Transverse colon (tissue), 4 donors: ENCODE measurements around the gene SLC26A9. TPM values are rescaled to one million over a fixed set of nuclear protein-coding genes. Genes with fewer than 3 reads are reported as not detected.

Experiments
- DNase-seq: peaks from one replicate; pipeline ENCODE4 v3.0.0-alpha.2; 2019
- H3K27ac ChIP-seq, 4 donors: fragments of 200-600 bp; sonication (generic); 2 replicates each; pipeline ENCODE4 v1.5.1; 2016 to 2018; ENCODE audit warnings: inconsistent platforms in 4 of 4
- H3K27me3 ChIP-seq: fragments of 200-600 bp; sonication (generic); 2 replicates; pipeline ENCODE4 v1.5.1; 2017; ENCODE audit warnings: inconsistent platforms
- H3K36me3 ChIP-seq, 4 donors: fragments of 200-600 bp; sonication (generic); 2 replicates each; pipeline ENCODE4 v1.5.1; 2017 to 2019; ENCODE audit warnings: inconsistent platforms in 4 of 4
- H3K4me1 ChIP-seq, 4 donors: fragments of 200-600 bp; sonication (generic); 2 replicates each; pipeline ENCODE4 v1.5.1; 2017 to 2020; ENCODE audit warnings: inconsistent platforms in 4 of 4
- H3K4me3 ChIP-seq, 4 donors: fragments of 200-600 bp; sonication (generic); 1 replicate in 1 of 4; 2 replicates in 3 of 4; pipeline versions ENCODE4 v1.5.1 to v1.6.1; 2017 to 2019; ENCODE audit warnings: inconsistent platforms in 4 of 4
- H3K9me3 ChIP-seq, 2 donors: fragments of 200-600 bp; sonication (generic); 2 replicates each; pipeline ENCODE4 v1.5.1; 2017 to 2019; ENCODE audit warnings: inconsistent platforms in 2 of 2
- CTCF ChIP-seq, 5 experiments: fragments of 200-600 bp in 3 of 5; fragments of 450-650 bp in 2 of 5; sonication (generic) in 3 of 5; IDR thresholded peaks; 1 replicate in 2 of 5; 2 replicates in 3 of 5; pipeline ENCODE4 v1.5.1; 2016 to 2017; ENCODE audit warnings: antibody characterized with exemption in 5 of 5, inconsistent platforms in 3 of 5, mild to moderate bottlenecking in 2 of 5, moderate library complexity in 1 of 5
- EP300 ChIP-seq: sonication (generic); formaldehyde crosslinking; IDR thresholded peaks from one replicate; pipeline ENCODE4 v1.6.1; 2017; ENCODE audit warnings: antibody characterized with exemption, low read depth
- POLR2A ChIP-seq: fragments of 450-650 bp; IDR thresholded peaks from one replicate; pipeline ENCODE4 v1.6.1; 2016; ENCODE audit warnings: antibody characterized with exemption, mild to moderate bottlenecking, moderate library complexity
- POLR2AphosphoS5 ChIP-seq, 3 donors: sonication (generic); formaldehyde crosslinking; IDR thresholded peaks; one replicate each; pipeline ENCODE4 v1.6.1; 2016; ENCODE audit warnings: antibody characterized with exemption in 3 of 3
- WGBS, 2 donors: methylation state at CpG; one replicate each; pipeline ENCODE4 v1.1.5; 2018; ENCODE audit warnings: low coverage in 1 of 2; 5-methylcytosine and 5-hydroxymethylcytosine counted together
- in situ Hi-C, 4 donors: fragments of 200-750 bp; cut with MboI; loops; one replicate each; pipeline versions ENCODE4 v1.15.0 to v1.15.1; 2017; ENCODE audit warnings: low sequenced_read_pairs in 3 of 4, low pct_ligation_motif_present in 1 of 4, low pct_unique_long_range_greater_than_20kb in 1 of 4
- intact Hi-C: fragments of 100-400 bp; cut with DNase I; formaldehyde crosslinking; loops from one replicate; pipeline ENCODE4 v1.15.1; 2023; ENCODE audit warnings: low total_unique reads
- total RNA-seq, 4 donors: library from RNA; depleted of rRNA; stranded (reverse); fragments of >200 nt; gene quantifications; one replicate each; pipeline ENCODE4 v1.1.0, GENCODE V29; 2016

Gene SLC26A9
- total RNA-seq, 4 donors from 2014 or later: not detected

DNA sequence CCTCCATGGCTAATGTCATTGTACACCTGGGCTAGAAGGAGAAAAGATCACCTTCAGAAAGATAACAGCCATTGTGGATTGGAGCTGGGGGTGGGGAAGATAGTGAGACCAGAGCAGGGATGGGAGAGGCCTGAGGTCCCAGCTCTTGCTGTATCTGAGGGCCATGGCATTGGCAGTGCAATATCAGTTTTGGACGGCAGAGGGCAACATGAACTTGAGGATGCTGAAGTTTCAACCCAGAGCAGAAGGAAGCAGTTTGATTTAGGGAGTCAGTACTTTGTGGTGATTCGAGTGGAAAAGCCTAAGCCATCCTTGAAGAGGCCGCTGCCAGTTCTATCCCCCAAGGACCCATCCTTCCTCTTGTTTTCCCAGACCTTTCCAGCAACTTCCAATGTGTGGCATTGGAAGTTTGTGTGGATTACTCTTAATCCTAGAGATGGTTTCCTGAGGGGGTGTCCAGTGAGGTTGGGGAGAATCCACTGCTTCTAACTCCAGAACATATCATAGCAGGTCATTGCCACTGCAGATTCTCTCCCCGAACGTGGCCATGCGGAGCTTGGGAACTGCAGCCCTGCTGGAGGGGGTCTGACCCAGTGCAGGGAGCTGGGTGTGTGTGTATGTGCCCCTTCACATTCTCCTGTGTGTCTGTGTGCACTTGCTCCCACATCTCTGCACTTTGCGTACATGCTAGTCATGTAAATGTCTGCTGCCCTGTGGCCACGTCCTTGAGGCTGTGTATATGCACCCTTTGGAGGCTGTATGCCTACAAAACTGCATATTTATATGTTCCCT is 24.1 kb downstream of the SLC26A9 start:
- peak; percentile 76 for DNase-seq
- Histone ChIP-seq H3K27ac (no peak overlapping the region), H3K4me1 (no peaks in the 10 kb centered on the region), H3K4me3 (no peak overlapping the region), H3K9me3 (no peaks in the 10 kb centered on the region), H3K27me3 (no peaks in the 10 kb centered on the region), H3K36me3 (no peaks in the 10 kb centered on the region)
- WGBS, 2 donors: 40 to 52% methylated on average over 2 to 8 of the region's 8 CpGs
- TF ChIP-seq POLR2A: no peak
- peak; percentile 82 to 90 (median 86) for TF ChIP-seq CTCF (IDR thresholded peaks at IDR 0.05)
- no peak for TF ChIP-seq POLR2AphosphoS5 (IDR thresholded peaks at IDR 0.05)
- TF ChIP-seq EP300: no peak
- intact Hi-C loops: loop anchor here (5.0 to 10.0 kb wide), 2 partner anchors 58 to 186 kb away; no protein-coding TSS in a partner anchor
- in situ Hi-C loops: loop anchor here in 2 of 4 donors (10.0 to 25.0 kb wide), 2 partner anchors 124 to 132 kb away; partner anchors contain the start of gene RAB29 (in 1 of the 2)

- no peak for TF ChIP-seq CTCF (IDR thresholded peaks at IDR 0.05)
- no peak for TF ChIP-seq POLR2AphosphoS5 (IDR thresholded peaks at IDR 0.05)
- TF ChIP-seq EP300: no peak
- no peak for TF ChIP-seq POLR2A
- no peaks in the 10 kb centered on the region for H3K36me3 ChIP-seq
- DNase-seq: no peak
- no peaks in the 10 kb centered on the region for H3K4me1 ChIP-seq
- H3K9me3 ChIP-seq: no peaks in the 10 kb centered on the region
- intact Hi-C loops: loop anchor here (5.0 to 10.0 kb wide), 2 partner anchors 60 to 187 kb away; no protein-coding TSS in a partner anchor
- 68% methylated on average over 8 of the region's 8 CpGs; no CpG with 5 or more reads in 1 of the 2 donors for WGBS, 2 donors
- no peak overlapping the region for H3K27ac ChIP-seq
- in situ Hi-C loops: loop anchor here in 2 of 4 donors (10.0 to 25.0 kb wide), 2 partner anchors 123 to 130 kb away; partner anchors contain the start of gene RAB29 (in 1 of the 2)
- no peaks in the 10 kb centered on the region for H3K27me3 ChIP-seq
- no peak overlapping the region for H3K4me3 ChIP-seq
Measured at GRCh38 chr1:205917466-205918238, 25.6 kb downstream of the SLC26A9 start.

GRCh38 chr1:205916541-205916940 is 26.7 kb downstream of the SLC26A9 start:
- Histone ChIP-seq H3K4me1 (no peaks in the 10 kb centered on the region), H3K27ac (no peak overlapping the region), H3K4me3 (no peak overlapping the region), H3K27me3 (peaks cover 4% of the 10 kb centered on the region), H3K9me3 (no peaks in the 10 kb centered on the region), H3K36me3 (no peaks in the 10 kb centered on the region)
- TF ChIP-seq POLR2A (no peak), POLR2AphosphoS5 (IDR thresholded peaks at IDR 0.05) (no peak), CTCF (IDR thresholded peaks at IDR 0.05) (no peak), EP300 (no peak)
- in situ Hi-C loops (loop anchor here in 2 of 4 donors (10.0 to 25.0 kb wide), 2 partner anchors 122 to 129 kb away; partner anchors contain the start of gene RAB29 (in 1 of the 2)), intact Hi-C loops (loop anchor here (5.0 to 10.0 kb wide), 2 partner anchors 61 to 188 kb away; no protein-coding TSS in a partner anchor)
- no peak for DNase-seq
- WGBS, 2 donors: 83% methylated on average over 7 of the region's 7 CpGs; no CpG with 5 or more reads in 1 of the 2 donors
